HL-60 (cell line): Measurements from ENCODE around the gene TRPV2.

Experiments used
- DNase-seq, 2 experiments: peaks; one replicate each; pipeline ENCODE4 v3.0.0-alpha.2; 2010 to 2020; ENCODE audit warnings: low read depth in 1 of 2, low spot score in 1 of 2
- H3K27ac ChIP-seq: fragments of 250-450 bp; sonication (Bioruptor Pico); replicated peaks from 2 replicates; pipeline ENCODE4 v1.5.1; 2020; ENCODE audit warnings: mild to moderate bottlenecking, moderate library complexity
- H3K27me3 ChIP-seq: fragments of 250-450 bp; sonication (Bioruptor Pico); 2 replicates; pipeline ENCODE4 v1.5.1; 2021; ENCODE audit warnings: mild to moderate bottlenecking, moderate library complexity; ENCODE audit not compliant: insufficient read depth, poor library complexity, severe bottlenecking
- H3K4me3 ChIP-seq: replicated peaks from 2 replicates; pipeline ENCODE4 v1.5.1; 2011; ENCODE audit warnings: mild to moderate bottlenecking, control low read depth, low read length; ENCODE audit not compliant: insufficient read depth
- GABPA ChIP-seq: IDR thresholded peaks from 2 replicates; pipeline ENCODE4 v1.6.1; 2012; ENCODE audit warnings: low read depth
- POLR2AphosphoS5 ChIP-seq: IDR thresholded peaks from 2 replicates; pipeline ENCODE4 v1.6.1; 2012; ENCODE audit warnings: low read depth
- REST ChIP-seq: IDR thresholded peaks from 2 replicates; pipeline ENCODE4 v1.6.1; 2012; ENCODE audit warnings: low read depth; ENCODE audit not compliant: insufficient replicate concordance
- SPI1 ChIP-seq: IDR thresholded peaks from 2 replicates; pipeline ENCODE4 v1.6.1; 2012; ENCODE audit warnings: low read depth, mild to moderate bottlenecking, borderline replicate concordance
- TF ChIP-seq, protein P1 (sequence below): IDR thresholded peaks from one replicate; pipeline ENCODE4 v1.5.1; 2011; ENCODE audit warnings: low read length, control low read depth, inconsistent platforms; ENCODE audit not compliant: insufficient read depth

Gene TRPV2

DNA sequence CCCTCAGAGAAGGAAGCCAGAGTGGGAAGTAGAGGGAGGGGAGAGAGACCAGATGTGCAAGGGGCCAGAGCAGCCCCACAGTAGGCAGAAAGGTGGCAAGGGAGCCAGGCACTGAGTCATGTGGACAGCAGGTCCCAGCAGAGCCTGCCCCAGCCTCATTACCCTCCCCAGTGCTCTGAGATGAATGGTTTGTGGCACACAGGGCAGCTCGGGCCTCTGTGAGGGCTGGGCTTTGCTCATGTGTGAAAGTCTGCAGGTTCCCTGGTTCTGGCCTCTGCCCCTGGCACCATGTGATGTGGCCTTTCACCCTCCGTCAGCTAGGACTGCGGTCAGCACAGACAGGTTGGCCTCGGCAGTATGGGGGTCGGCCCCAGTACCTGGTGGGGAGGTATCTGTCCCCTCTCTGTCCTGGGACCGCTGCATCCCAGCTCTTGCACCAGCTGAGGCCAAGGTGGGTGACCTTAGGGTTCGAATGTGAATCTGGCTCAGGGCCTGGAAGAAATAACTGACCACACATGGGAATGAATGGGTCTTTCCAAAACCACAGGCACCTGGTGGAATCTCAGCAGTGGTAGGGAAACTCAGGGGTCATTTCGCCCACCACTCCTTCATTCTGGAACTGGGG lies 67.8 kb downstream of the TRPV2 start:
- Histone ChIP-seq H3K4me3 (no peak overlapping the region), H3K27me3 (no peaks in the 10 kb centered on the region), H3K27ac (no peak overlapping the region)
- no peak for DNase-seq
- TF ChIP-seq GABPA (no peak), SPI1 (no peak), REST (no peak), POLR2AphosphoS5 (no peak)
- TF ChIP-seq, protein P1, sequence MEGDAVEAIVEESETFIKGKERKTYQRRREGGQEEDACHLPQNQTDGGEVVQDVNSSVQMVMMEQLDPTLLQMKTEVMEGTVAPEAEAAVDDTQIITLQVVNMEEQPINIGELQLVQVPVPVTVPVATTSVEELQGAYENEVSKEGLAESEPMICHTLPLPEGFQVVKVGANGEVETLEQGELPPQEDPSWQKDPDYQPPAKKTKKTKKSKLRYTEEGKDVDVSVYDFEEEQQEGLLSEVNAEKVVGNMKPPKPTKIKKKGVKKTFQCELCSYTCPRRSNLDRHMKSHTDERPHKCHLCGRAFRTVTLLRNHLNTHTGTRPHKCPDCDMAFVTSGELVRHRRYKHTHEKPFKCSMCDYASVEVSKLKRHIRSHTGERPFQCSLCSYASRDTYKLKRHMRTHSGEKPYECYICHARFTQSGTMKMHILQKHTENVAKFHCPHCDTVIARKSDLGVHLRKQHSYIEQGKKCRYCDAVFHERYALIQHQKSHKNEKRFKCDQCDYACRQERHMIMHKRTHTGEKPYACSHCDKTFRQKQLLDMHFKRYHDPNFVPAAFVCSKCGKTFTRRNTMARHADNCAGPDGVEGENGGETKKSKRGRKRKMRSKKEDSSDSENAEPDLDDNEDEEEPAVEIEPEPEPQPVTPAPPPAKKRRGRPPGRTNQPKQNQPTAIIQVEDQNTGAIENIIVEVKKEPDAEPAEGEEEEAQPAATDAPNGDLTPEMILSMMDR: no peak

DNA sequence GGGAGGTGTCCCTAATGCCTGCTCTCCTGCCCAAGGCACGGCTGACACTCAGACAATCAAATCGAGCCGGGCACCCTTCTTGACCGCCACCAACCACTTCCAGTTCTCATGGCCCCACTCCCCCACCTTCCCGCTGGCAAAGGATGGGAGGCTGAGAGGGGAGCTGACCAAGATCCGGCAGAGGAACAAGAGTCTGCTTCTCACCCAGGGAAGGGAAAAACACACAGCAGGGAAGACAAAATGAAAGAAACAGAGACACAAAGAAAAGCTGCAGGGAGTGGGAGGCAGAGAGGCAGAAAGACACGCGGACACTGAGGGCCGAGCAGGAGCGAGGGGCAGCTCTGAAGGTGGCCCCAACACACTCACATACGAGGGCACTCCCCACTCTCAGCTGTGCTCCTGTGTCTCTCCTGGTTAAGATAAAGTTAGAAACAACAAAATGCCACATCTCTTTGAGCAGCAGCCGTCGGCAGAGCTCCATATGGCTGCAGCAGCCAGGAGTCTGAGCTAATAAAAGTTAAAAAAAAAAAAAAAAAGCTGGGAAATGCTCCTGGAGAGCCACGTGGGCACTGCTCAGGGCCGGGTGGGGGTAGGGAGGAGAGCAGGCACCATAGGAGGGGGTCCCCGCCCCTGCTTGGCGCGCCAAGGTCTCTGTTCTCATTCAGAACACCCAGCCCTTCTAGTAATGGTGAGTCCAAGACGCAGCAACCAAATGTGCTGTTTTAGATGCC lies 69.2 kb downstream of the TRPV2 start:
- no peak for TF ChIP-seq REST
- TF ChIP-seq, protein P1: no peak
- Histone ChIP-seq H3K27me3 (no peaks in the 10 kb centered on the region), H3K4me3 (no peak overlapping the region), H3K27ac (no peak overlapping the region)
- no peak for DNase-seq
